GM23338 (cell line): ENCODE measurements around the gene ZNF580. TPM values are rescaled to one million over a fixed set of nuclear protein-coding genes. Genes with fewer than 3 reads are reported as not detected.

Experiments used
- ATAC-seq: fragments of 200-7000 bp; cut with Tn5 transposase; 3 replicates; pipeline ENCODE4 v1.9.1; 2020
- DNase-seq: peaks from one replicate; pipeline ENCODE4 v3.0.0-alpha.2; 2015; ENCODE audit warnings: low spot score
- H2AFZ ChIP-seq: fragments of 200-600 bp; sonication (generic); 2 replicates; pipeline ENCODE4 v1.8.0; 2016; ENCODE audit warnings: antibody characterized with exemption, mild to moderate bottlenecking, moderate library complexity
- H3F3A ChIP-seq: fragments of 200-600 bp; sonication (generic); replicated peaks from 2 replicates; pipeline ENCODE4 v1.8.0; 2017; ENCODE audit warnings: antibody characterized with exemption, mixed run types, low read depth
- H3K27ac ChIP-seq: fragments of 200-600 bp; sonication (generic); 2 replicates; pipeline ENCODE4 v1.6.1; 2016; ENCODE audit warnings: low read depth
- H3K27me3 ChIP-seq: fragments of 200-600 bp; sonication (generic); 2 replicates; pipeline ENCODE4 v1.8.0; 2016; ENCODE audit warnings: mild to moderate bottlenecking, mixed run types, moderate library complexity; ENCODE audit not compliant: insufficient read depth
- H3K36me3 ChIP-seq: fragments of 200-600 bp; sonication (generic); 2 replicates; pipeline ENCODE4 v1.8.0; 2016; ENCODE audit warnings: mild to moderate bottlenecking; ENCODE audit not compliant: insufficient read depth
- H3K4me1 ChIP-seq: fragments of 200-600 bp; sonication (generic); 2 replicates; pipeline ENCODE4 v1.8.0; 2016; ENCODE audit warnings: mild to moderate bottlenecking, moderate library complexity; ENCODE audit not compliant: insufficient read depth
- H3K4me2 ChIP-seq: fragments of 200-600 bp; sonication (generic); 2 replicates; pipeline ENCODE4 v1.7.1; 2017; ENCODE audit warnings: mixed run types
- H3K4me3 ChIP-seq: fragments of 200-600 bp; sonication (generic); 2 replicates; pipeline ENCODE4 v1.6.1; 2016; ENCODE audit warnings: mixed run types
- H3K79me2 ChIP-seq: fragments of 200-600 bp; sonication (generic); replicated peaks from 2 replicates; pipeline ENCODE4 v1.8.0; 2017; ENCODE audit warnings: mild to moderate bottlenecking; ENCODE audit not compliant: insufficient read depth
- H3K9me2 ChIP-seq: fragments of 200-600 bp; sonication (generic); 2 replicates; pipeline ENCODE4 v1.8.0; 2017; ENCODE audit not compliant: insufficient read depth
- H4K20me1 ChIP-seq: fragments of 200-600 bp; sonication (generic); replicated peaks from 2 replicates; pipeline ENCODE4 v1.8.0; 2017; ENCODE audit warnings: mild to moderate bottlenecking; ENCODE audit not compliant: insufficient read depth
- H3K27ac Mint-ChIP-seq: 2 replicates; pipeline ENCODE4 v1.8.0; 2020; ENCODE audit warnings: inconsistent platforms, mild to moderate bottlenecking, moderate library complexity, mixed read lengths
- H3K27me3 Mint-ChIP-seq: 3 replicates; pipeline ENCODE4 v1.8.0; 2022; ENCODE audit warnings: low read depth, mild to moderate bottlenecking, moderate library complexity, mixed read lengths, inconsistent platforms; ENCODE audit not compliant: insufficient read depth, poor library complexity
- H3K36me3 Mint-ChIP-seq: 3 replicates; pipeline ENCODE4 v1.8.0; 2021; ENCODE audit warnings: low read depth, mild to moderate bottlenecking, inconsistent platforms, moderate library complexity, mixed read lengths
- H3K4me1 Mint-ChIP-seq: 3 replicates; pipeline ENCODE4 v1.8.0; 2020; ENCODE audit warnings: mild to moderate bottlenecking, inconsistent platforms, mixed read lengths
- H3K4me3 Mint-ChIP-seq: 3 replicates; pipeline ENCODE4 v1.8.0; 2021; ENCODE audit warnings: moderate library complexity, mild to moderate bottlenecking, inconsistent platforms, mixed read lengths
- H3K9me3 Mint-ChIP-seq: 3 replicates; pipeline ENCODE4 v1.8.0; 2020; ENCODE audit warnings: moderate library complexity, mild to moderate bottlenecking, inconsistent platforms, mixed read lengths
- CREB1 ChIP-seq: fragments of 250-450 bp; sonication (Bioruptor Pico); IDR thresholded peaks from 2 replicates; pipeline ENCODE4 v1.5.0; 2020; ENCODE audit warnings: low read depth, mild to moderate bottlenecking, moderate library complexity
- EZH2 ChIP-seq: fragments of 200-600 bp; sonication (generic); IDR thresholded peaks from one replicate; pipeline ENCODE4 v1.8.0; 2017; ENCODE audit warnings: antibody characterized with exemption, mild to moderate bottlenecking, low read depth; ENCODE audit not compliant: unreplicated experiment
- EZH2phosphoT487 ChIP-seq: fragments of 200-600 bp; sonication (generic); IDR thresholded peaks from one replicate; pipeline ENCODE4 v1.8.1; 2018; ENCODE audit warnings: antibody characterized with exemption; ENCODE audit not compliant: unreplicated experiment
- JUNB ChIP-seq: IDR thresholded peaks from one replicate; pipeline ENCODE4 v1.6.1; 2016; ENCODE audit warnings: antibody characterized with exemption; ENCODE audit not compliant: unreplicated experiment
- NANOG ChIP-seq: IDR thresholded peaks from 2 replicates; pipeline ENCODE4 v1.6.1; 2016; ENCODE audit warnings: antibody characterized with exemption, borderline replicate concordance
- POLR2AphosphoS5 ChIP-seq: IDR thresholded peaks from 2 replicates; pipeline ENCODE4 v1.6.1; 2016; ENCODE audit warnings: antibody characterized with exemption, low read depth
- ZNF114 ChIP-seq: fragments of 250-450 bp; sonication (Bioruptor Pico); IDR thresholded peaks from 2 replicates; pipeline ENCODE4 v1.5.0; 2020; ENCODE audit warnings: mild to moderate bottlenecking, moderate library complexity
- ZNF331 ChIP-seq: fragments of 250-450 bp; sonication (Bioruptor Pico); IDR thresholded peaks from 2 replicates; pipeline ENCODE4 v1.5.0; 2020; ENCODE audit warnings: low read depth, mild to moderate bottlenecking, moderate library complexity
- polyA plus RNA-seq: library from polyadenylated mRNA; unstranded; fragments of >200 nt; fragmentation: Nextera tagmentation; extraction: Ambion mirVana; gene quantifications from 2 replicates; pipeline ENCODE4 v1.2.1, GENCODE V29; 2016
- total RNA-seq: library from RNA; depleted of rRNA; stranded (reverse); fragments of >200 nt; shearing (Covaris generic); gene quantifications from 2 replicates; pipeline ENCODE4 v1.2.3, GENCODE V29; 2014
- TF ChIP-seq, protein P1 (sequence below): fragments of 250-450 bp; sonication (Bioruptor Pico); IDR thresholded peaks from 2 replicates; pipeline ENCODE4 v1.5.0; 2020; ENCODE audit warnings: mild to moderate bottlenecking, moderate library complexity
- TF ChIP-seq, protein P2 (sequence below), 2 experiments: fragments of 200-600 bp in 1 of 2; sonication (generic) in 1 of 2; conservative IDR thresholded peaks; 2 replicates each; pipeline versions ENCODE4 v1.5.1 to v1.6.1; 2016 to 2017; ENCODE audit warnings: antibody characterized with exemption in 2 of 2, low read depth in 2 of 2, mild to moderate bottlenecking in 2 of 2, moderate library complexity in 1 of 2
- TF ChIP-seq, protein P3 (sequence below): IDR thresholded peaks from 2 replicates; pipeline ENCODE4 v1.6.1; 2016; ENCODE audit warnings: antibody characterized with exemption

Gene ZNF580
- total and polyA plus RNA-seq, 2 experiments from 2014 or later, result 18.7 to 23.6 TPM

DNA sequence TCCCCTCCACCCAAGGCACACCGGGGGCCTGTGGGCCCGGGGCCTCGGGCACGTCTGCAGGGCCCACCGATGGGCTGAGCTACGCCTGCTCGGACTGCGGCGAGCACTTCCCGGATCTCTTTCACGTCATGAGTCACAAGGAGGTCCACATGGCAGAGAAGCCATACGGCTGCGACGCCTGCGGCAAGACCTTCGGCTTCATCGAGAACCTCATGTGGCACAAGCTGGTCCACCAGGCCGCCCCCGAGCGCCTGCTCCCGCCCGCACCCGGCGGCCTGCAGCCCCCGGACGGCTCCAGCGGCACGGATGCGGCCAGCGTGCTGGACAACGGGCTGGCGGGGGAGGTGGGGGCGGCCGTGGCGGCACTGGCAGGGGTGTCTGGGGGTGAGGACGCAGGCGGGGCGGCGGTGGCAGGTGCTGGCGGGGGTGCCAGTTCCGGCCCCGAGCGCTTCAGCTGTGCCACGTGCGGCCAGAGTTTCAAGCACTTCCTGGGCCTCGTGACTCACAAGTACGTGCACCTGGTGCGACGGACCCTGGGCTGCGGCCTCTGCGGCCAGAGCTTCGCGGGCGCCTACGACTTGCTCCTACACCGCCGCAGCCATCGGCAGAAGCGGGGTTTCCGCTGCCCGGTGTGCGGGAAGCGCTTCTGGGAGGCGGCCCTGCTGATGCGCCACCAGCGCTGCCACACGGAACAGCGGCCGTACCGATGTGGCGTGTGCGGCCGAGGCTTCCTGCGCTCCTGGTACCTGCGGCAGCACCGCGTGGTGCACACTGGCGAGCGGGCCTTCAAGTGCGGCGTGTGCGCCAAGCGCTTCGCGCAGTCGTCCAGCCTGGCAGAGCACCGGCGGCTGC lies 25.0 kb upstream of the ZNF580 start:
- H4K20me1 ChIP-seq, result peaks cover 11% of the 10 kb centered on the region
- ATAC-seq (no peak), DNase-seq (peak; percentile 17)
- no peak for TF ChIP-seq ZNF331 (CRISPR knock-in tag)
- Mint-ChIP-seq H3K4me3 (no peak overlapping the region), H3K27me3 (peaks cover 19% of the 10 kb centered on the region), H3K9me3 (peaks cover 5% of the 10 kb centered on the region), H3K36me3 (peaks cover 45% of the 10 kb centered on the region), H3K27ac (no peak overlapping the region), H3K4me1 (0 out of 3 replicates have a peak, but pooled peaks cover 2% of the 10 kb centered on the region)
- no peak overlapping the region for H3K4me2 ChIP-seq
- H3K9me2 ChIP-seq, result no peaks in the 10 kb centered on the region
- no peak overlapping the region for H3K4me3 ChIP-seq
- no peak overlapping the region for H3K27ac ChIP-seq
- no peaks in the 10 kb centered on the region for H3K27me3 ChIP-seq
- H2AFZ ChIP-seq, result no peak overlapping the region
- 0 out of 2 replicates have a peak, but pooled peaks cover 2% of the 10 kb centered on the region for H3K79me2 ChIP-seq
- H3K4me1 ChIP-seq, result no peaks in the 10 kb centered on the region
- H3K36me3 ChIP-seq, result no peaks in the 10 kb centered on the region
- peaks cover 3% of the 10 kb centered on the region; the same call in 1 of the 2 replicates for H3F3A ChIP-seq

DNA sequence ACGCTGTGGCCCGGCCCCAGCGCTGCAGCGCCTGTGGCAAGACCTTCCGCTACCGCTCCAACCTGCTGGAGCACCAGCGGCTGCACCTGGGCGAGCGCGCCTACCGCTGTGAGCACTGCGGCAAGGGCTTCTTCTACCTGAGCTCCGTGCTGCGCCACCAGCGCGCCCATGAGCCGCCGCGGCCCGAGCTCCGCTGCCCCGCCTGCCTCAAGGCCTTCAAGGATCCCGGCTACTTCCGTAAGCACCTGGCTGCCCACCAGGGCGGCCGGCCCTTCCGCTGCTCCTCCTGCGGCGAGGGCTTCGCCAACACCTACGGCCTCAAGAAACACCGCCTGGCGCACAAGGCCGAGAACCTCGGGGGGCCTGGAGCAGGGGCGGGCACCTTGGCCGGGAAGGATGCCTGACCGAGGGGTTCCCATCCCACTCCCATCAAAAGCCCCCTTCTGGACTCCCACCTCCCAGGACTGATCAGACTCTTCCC lies 24.4 kb upstream of the ZNF580 start:
- Histone ChIP-seq H3K27ac (no peak overlapping the region), H3K4me2 (no peak overlapping the region), H3F3A (peaks cover 3% of the 10 kb centered on the region; the same call in 1 of the 2 replicates), H3K4me3 (no peak overlapping the region), H3K4me1 (no peaks in the 10 kb centered on the region), H3K36me3 (no peaks in the 10 kb centered on the region), H2AFZ (no peak overlapping the region), H4K20me1 (peaks cover 11% of the 10 kb centered on the region), H3K79me2 (0 out of 2 replicates have a peak, but pooled peaks cover 2% of the 10 kb centered on the region), H3K9me2 (no peaks in the 10 kb centered on the region), H3K27me3 (no peaks in the 10 kb centered on the region)
- peak; percentile 12 for DNase-seq
- H3K9me3 Mint-ChIP-seq, result peaks cover 5% of the 10 kb centered on the region
- H3K27me3 Mint-ChIP-seq, result peaks cover 22% of the 10 kb centered on the region
- no peak overlapping the region for H3K27ac Mint-ChIP-seq
- no peak overlapping the region for H3K4me3 Mint-ChIP-seq
- no peak for ATAC-seq
- 0 out of 3 replicates have a peak, but pooled peaks cover 2% of the 10 kb centered on the region for H3K4me1 Mint-ChIP-seq
- peaks cover 52% of the 10 kb centered on the region for H3K36me3 Mint-ChIP-seq
- TF ChIP-seq ZNF331 (CRISPR knock-in tag), result no peak
- TF ChIP-seq CREB1 (CRISPR knock-in tag), result no peak
- TF ChIP-seq ZNF114, result no peak
- TF ChIP-seq POLR2AphosphoS5, result no peak
- TF ChIP-seq, protein P1, sequence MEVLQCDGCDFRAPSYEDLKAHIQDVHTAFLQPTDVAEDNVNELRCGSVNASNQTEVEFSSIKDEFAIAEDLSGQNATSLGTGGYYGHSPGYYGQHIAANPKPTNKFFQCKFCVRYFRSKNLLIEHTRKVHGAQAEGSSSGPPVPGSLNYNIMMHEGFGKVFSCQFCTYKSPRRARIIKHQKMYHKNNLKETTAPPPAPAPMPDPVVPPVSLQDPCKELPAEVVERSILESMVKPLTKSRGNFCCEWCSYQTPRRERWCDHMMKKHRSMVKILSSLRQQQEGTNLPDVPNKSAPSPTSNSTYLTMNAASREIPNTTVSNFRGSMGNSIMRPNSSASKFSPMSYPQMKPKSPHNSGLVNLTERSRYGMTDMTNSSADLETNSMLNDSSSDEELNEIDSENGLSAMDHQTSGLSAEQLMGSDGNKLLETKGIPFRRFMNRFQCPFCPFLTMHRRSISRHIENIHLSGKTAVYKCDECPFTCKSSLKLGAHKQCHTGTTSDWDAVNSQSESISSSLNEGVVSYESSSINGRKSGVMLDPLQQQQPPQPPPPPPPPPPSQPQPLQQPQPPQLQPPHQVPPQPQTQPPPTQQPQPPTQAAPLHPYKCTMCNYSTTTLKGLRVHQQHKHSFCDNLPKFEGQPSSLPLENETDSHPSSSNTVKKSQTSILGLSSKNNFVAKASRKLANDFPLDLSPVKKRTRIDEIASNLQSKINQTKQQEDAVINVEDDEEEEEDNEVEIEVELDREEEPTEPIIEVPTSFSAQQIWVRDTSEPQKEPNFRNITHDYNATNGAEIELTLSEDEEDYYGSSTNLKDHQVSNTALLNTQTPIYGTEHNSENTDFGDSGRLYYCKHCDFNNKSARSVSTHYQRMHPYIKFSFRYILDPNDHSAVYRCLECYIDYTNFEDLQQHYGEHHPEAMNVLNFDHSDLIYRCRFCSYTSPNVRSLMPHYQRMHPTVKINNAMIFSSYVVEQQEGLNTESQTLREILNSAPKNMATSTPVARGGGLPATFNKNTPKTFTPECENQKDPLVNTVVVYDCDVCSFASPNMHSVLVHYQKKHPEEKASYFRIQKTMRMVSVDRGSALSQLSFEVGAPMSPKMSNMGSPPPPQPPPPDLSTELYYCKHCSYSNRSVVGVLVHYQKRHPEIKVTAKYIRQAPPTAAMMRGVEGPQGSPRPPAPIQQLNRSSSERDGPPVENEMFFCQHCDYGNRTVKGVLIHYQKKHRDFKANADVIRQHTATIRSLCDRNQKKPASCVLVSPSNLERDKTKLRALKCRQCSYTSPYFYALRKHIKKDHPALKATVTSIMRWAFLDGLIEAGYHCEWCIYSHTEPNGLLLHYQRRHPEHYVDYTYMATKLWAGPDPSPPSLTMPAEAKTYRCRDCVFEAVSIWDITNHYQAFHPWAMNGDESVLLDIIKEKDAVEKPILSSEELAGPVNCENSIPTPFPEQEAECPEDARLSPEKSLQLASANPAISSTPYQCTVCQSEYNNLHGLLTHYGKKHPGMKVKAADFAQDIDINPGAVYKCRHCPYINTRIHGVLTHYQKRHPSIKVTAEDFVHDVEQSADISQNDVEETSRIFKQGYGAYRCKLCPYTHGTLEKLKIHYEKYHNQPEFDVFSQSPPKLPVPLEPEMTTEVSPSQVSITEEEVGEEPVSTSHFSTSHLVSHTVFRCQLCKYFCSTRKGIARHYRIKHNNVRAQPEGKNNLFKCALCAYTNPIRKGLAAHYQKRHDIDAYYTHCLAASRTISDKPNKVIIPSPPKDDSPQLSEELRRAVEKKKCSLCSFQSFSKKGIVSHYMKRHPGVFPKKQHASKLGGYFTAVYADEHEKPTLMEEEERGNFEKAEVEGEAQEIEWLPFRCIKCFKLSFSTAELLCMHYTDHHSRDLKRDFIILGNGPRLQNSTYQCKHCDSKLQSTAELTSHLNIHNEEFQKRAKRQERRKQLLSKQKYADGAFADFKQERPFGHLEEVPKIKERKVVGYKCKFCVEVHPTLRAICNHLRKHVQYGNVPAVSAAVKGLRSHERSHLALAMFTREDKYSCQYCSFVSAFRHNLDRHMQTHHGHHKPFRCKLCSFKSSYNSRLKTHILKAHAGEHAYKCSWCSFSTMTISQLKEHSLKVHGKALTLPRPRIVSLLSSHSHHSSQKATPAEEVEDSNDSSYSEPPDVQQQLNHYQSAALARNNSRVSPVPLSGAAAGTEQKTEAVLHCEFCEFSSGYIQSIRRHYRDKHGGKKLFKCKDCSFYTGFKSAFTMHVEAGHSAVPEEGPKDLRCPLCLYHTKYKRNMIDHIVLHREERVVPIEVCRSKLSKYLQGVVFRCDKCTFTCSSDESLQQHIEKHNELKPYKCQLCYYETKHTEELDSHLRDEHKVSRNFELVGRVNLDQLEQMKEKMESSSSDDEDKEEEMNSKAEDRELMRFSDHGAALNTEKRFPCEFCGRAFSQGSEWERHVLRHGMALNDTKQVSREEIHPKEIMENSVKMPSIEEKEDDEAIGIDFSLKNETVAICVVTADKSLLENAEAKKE, result no peak
- no peak for TF ChIP-seq EZH2
- TF ChIP-seq NANOG, result no peak
- TF ChIP-seq EZH2phosphoT487, result no peak
- TF ChIP-seq, protein P2, sequence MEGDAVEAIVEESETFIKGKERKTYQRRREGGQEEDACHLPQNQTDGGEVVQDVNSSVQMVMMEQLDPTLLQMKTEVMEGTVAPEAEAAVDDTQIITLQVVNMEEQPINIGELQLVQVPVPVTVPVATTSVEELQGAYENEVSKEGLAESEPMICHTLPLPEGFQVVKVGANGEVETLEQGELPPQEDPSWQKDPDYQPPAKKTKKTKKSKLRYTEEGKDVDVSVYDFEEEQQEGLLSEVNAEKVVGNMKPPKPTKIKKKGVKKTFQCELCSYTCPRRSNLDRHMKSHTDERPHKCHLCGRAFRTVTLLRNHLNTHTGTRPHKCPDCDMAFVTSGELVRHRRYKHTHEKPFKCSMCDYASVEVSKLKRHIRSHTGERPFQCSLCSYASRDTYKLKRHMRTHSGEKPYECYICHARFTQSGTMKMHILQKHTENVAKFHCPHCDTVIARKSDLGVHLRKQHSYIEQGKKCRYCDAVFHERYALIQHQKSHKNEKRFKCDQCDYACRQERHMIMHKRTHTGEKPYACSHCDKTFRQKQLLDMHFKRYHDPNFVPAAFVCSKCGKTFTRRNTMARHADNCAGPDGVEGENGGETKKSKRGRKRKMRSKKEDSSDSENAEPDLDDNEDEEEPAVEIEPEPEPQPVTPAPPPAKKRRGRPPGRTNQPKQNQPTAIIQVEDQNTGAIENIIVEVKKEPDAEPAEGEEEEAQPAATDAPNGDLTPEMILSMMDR (conservative IDR thresholded peaks at IDR 0.05; ENCODE audit: low read depth in 2 of 2), result no peak
- TF ChIP-seq, protein P3, sequence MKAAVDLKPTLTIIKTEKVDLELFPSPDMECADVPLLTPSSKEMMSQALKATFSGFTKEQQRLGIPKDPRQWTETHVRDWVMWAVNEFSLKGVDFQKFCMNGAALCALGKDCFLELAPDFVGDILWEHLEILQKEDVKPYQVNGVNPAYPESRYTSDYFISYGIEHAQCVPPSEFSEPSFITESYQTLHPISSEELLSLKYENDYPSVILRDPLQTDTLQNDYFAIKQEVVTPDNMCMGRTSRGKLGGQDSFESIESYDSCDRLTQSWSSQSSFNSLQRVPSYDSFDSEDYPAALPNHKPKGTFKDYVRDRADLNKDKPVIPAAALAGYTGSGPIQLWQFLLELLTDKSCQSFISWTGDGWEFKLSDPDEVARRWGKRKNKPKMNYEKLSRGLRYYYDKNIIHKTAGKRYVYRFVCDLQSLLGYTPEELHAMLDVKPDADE, result no peak
- TF ChIP-seq JUNB, result no peak
